ENCODE measurements around the gene FGFR1OP2. TPM values are rescaled to one million over a fixed set of nuclear protein-coding genes. Genes with fewer than 3 reads are reported as not detected.

The FGFR1OP2 gene
- 35.0 and 45.0 TPM in 2 replicates for total RNA-seq (2014; rRNA removed; shearing (Covaris generic))
- total RNA-seq (2022): 40.5 and 42.4 TPM in 2 replicates
- percentile 84 among the genes with signal in this experiment for Bru-seq, nascent RNA
- percentile 72 among the genes with signal in this experiment for BruChase-seq, experiment 1, labeled RNA remaining after a 6-hour chase
- BruChase-seq, experiment 2, labeled RNA remaining after a 2-hour chase: percentile 89 among the genes with signal in this experiment
- long read RNA-seq, transcript FGFR1OP2-202 (6 exons, 2,790 nt): major isoform, 57 of 75 reads
- long read RNA-seq, transcript FGFR1OP2-201 (7 exons, 2,924 nt): minor isoform, 10 of 75 reads
- long read RNA-seq, partial matches to known transcripts: 2 of 75 reads
- long read RNA-seq, other reads (novel, unspliced or antisense): 3 of 75 reads

- intact Hi-C loops (cut with micrococcal nuclease; ENCODE audit: unreplicated experiment): loop anchor here (1.0 to 5.0 kb wide), 4 partner anchors 76 to 306 kb away; partner anchors contain the start of genes ITPR2, STK38L and TM7SF3
- H4K20me1 ChIP-seq (ENCODE audit: insufficient read depth, low read length): peaks cover 43% of the 10 kb centered on the region
- no TSS peak for BruUV-seq (replicated peaks)
- H3K4me1 ChIP-seq (ENCODE audit: insufficient read depth, low read length, poor library complexity, severe bottlenecking): peaks cover 48% of the 10 kb centered on the region
- H3K79me2 ChIP-seq (ENCODE audit: insufficient read depth, low read depth, low read length): peaks cover 90% of the 10 kb centered on the region
- peaks cover 26% of the 10 kb centered on the region for H3K36me3 ChIP-seq (ENCODE audit: insufficient read depth, low read length)
- POLR2A ChIA-PET: interaction anchor here (0.9 kb wide), 1 partner anchor 74 kb away, joined by 4 read pairs; no protein-coding TSS in a partner anchor
- peak within 1 kb of the TSS; percentile 79 for H3K27ac ChIP-seq (ENCODE audit: low read depth, low read length, poor library complexity, severe bottlenecking)
- peak; percentile 98 for DNase-seq (ENCODE audit: low spot score)
- CTCF ChIA-PET (ENCODE audit: unreplicated experiment): no interaction called here
- peak within 1 kb of the TSS; percentile 65 for H2AFZ ChIP-seq (ENCODE audit: low read length)
- H3K9me2 ChIP-seq (ENCODE audit: insufficient read depth, low read length): no peaks in the 10 kb centered on the region
- peak within 1 kb of the TSS; percentile 89 for H3K4me3 ChIP-seq (ENCODE audit: low read depth, low read length, poor library complexity, severe bottlenecking)
- H3K9me3 ChIP-seq (ENCODE audit: low read length): no peaks in the 10 kb centered on the region
- TF ChIP-seq EZH2phosphoT487 (IDR thresholded peaks at IDR 0.05; ENCODE audit: borderline replicate concordance, low read depth, low read length): no peak
- no peak for TF ChIP-seq CTCF (conservative IDR thresholded peaks at IDR 0.05; ENCODE audit: low read length)
- peak within 1 kb of the TSS; percentile 97 for H3K4me2 ChIP-seq (ENCODE audit: low read length)
These were observed at the start of gene FGFR1OP2, which contains the start of gene INTS13 for GRCh38 chr12:26937863-26938700. FGFR1OP2 (plus strand) TSS chr12:26938470; CDS start chr12:26954159, 15,689 bp downstream. INTS13 (minus strand) TSS chr12:26937981; CDS start chr12:26936803, 1,178 bp downstream.

GRCh38 chr12:26890784-26891183 lies 47.5 kb upstream of the FGFR1OP2 start:
- BruUV-seq (replicated peaks): no TSS peak
- ChIA-PET CTCF (ENCODE audit: unreplicated experiment) (no interaction called here), POLR2A (interaction anchor here (0.8 kb wide), 1 partner anchor 414 kb away, joined by 3 read pairs; no protein-coding TSS in a partner anchor)
- H2AFZ ChIP-seq (ENCODE audit: low read length): no peak overlapping the region
- H3K9me3 ChIP-seq (ENCODE audit: low read length): no peaks in the 10 kb centered on the region
- TF ChIP-seq EZH2phosphoT487 (IDR thresholded peaks at IDR 0.05; ENCODE audit: borderline replicate concordance, low read depth, low read length) (no peak), CTCF (conservative IDR thresholded peaks at IDR 0.05; ENCODE audit: low read length) (no peak)
- no peaks in the 10 kb centered on the region for H3K9me2 ChIP-seq (ENCODE audit: insufficient read depth, low read length)
- no peak overlapping the region for H3K27ac ChIP-seq (ENCODE audit: low read depth, low read length, poor library complexity, severe bottlenecking)
- DNase-seq (ENCODE audit: low spot score): no peak
- H3K4me3 ChIP-seq (ENCODE audit: low read depth, low read length, poor library complexity, severe bottlenecking): no peak overlapping the region
- no peaks in the 10 kb centered on the region for H3K79me2 ChIP-seq (ENCODE audit: insufficient read depth, low read depth, low read length)
- intact Hi-C loops (cut with micrococcal nuclease; ENCODE audit: unreplicated experiment): no loop called here
- no peaks in the 10 kb centered on the region for H4K20me1 ChIP-seq (ENCODE audit: insufficient read depth, low read length)
- no peak overlapping the region for H3K4me2 ChIP-seq (ENCODE audit: low read length)
- H3K4me1 ChIP-seq (ENCODE audit: insufficient read depth, low read length, poor library complexity, severe bottlenecking): no peaks in the 10 kb centered on the region
- H3K36me3 ChIP-seq (ENCODE audit: insufficient read depth, low read length): peaks cover 4% of the 10 kb centered on the region

Data from OCI-LY7 (cell line).